ENCODE measurements around the gene MAP4.

DNA sequence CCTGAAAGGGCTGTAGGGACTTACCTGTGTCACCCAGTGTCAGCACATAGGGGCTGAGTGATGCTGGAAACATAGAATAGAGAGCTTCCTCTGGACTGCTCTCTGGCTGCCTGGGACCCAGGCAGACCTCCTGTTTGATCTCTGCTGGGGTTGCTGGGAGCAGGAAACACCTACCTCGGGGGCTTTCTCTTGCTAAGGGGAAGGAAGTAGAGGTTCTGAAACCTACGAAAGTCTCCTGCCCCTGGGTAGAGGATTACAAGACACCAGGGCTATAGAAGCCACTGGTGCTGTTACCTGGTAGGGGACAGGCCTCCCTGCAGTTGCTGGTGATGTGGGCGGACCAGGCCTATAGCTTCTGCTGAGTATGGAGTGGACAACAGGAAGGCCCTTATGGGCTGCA is 131.6 kb downstream of the MAP4 start:
- TF ChIP-seq, protein P1, sequence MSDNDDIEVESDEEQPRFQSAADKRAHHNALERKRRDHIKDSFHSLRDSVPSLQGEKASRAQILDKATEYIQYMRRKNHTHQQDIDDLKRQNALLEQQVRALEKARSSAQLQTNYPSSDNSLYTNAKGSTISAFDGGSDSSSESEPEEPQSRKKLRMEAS (IDR thresholded peaks at IDR 0.05): no peak
- TF ChIP-seq, protein P2, sequence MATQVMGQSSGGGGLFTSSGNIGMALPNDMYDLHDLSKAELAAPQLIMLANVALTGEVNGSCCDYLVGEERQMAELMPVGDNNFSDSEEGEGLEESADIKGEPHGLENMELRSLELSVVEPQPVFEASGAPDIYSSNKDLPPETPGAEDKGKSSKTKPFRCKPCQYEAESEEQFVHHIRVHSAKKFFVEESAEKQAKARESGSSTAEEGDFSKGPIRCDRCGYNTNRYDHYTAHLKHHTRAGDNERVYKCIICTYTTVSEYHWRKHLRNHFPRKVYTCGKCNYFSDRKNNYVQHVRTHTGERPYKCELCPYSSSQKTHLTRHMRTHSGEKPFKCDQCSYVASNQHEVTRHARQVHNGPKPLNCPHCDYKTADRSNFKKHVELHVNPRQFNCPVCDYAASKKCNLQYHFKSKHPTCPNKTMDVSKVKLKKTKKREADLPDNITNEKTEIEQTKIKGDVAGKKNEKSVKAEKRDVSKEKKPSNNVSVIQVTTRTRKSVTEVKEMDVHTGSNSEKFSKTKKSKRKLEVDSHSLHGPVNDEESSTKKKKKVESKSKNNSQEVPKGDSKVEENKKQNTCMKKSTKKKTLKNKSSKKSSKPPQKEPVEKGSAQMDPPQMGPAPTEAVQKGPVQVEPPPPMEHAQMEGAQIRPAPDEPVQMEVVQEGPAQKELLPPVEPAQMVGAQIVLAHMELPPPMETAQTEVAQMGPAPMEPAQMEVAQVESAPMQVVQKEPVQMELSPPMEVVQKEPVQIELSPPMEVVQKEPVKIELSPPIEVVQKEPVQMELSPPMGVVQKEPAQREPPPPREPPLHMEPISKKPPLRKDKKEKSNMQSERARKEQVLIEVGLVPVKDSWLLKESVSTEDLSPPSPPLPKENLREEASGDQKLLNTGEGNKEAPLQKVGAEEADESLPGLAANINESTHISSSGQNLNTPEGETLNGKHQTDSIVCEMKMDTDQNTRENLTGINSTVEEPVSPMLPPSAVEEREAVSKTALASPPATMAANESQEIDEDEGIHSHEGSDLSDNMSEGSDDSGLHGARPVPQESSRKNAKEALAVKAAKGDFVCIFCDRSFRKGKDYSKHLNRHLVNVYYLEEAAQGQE (IDR thresholded peaks at IDR 0.05; ENCODE audit: low read depth): no peak
- no peak for TF ChIP-seq TAF1 (IDR thresholded peaks at IDR 0.05; ENCODE audit: low read depth)
- TF ChIP-seq TCF12 (IDR thresholded peaks at IDR 0.05; ENCODE audit: low read depth): no peak
- no peak for TF ChIP-seq TEAD4 (IDR thresholded peaks at IDR 0.05)
- no peak for TF ChIP-seq RAD21 (IDR thresholded peaks at IDR 0.05; ENCODE audit: low read depth)
- no peak for TF ChIP-seq CEBPB (IDR thresholded peaks at IDR 0.05)
- no peak for TF ChIP-seq FOXM1 (IDR thresholded peaks at IDR 0.05; ENCODE audit: borderline replicate concordance, low read depth)
- TF ChIP-seq, protein P3, sequence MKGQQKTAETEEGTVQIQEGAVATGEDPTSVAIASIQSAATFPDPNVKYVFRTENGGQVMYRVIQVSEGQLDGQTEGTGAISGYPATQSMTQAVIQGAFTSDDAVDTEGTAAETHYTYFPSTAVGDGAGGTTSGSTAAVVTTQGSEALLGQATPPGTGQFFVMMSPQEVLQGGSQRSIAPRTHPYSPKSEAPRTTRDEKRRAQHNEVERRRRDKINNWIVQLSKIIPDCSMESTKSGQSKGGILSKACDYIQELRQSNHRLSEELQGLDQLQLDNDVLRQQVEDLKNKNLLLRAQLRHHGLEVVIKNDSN (IDR thresholded peaks at IDR 0.05): no peak
- no peak for TF ChIP-seq EP300 (IDR thresholded peaks at IDR 0.05; ENCODE audit: borderline replicate concordance)

All from Ishikawa (cell line).